ENCODE data around the gene PNLIPRP2. TPM values are rescaled to one million over a fixed set of nuclear protein-coding genes. Genes with fewer than 3 reads are reported as not detected.

The PNLIPRP2 gene
- total and polyA plus RNA-seq, 2 of the 4 experiments (the other 2 are of a cell fraction) = not detected

GRCh38 chr10:116588995-116589394 lies 31.8 kb upstream of the PNLIPRP2 start:
- no peak overlapping the region for H4K5ac ChIP-seq (ENCODE audit: low read depth, low read length)
- H2BK5ac ChIP-seq (ENCODE audit: low read depth, low read length, poor library complexity, severe bottlenecking) = no peak overlapping the region
- intact Hi-C loops (cut with micrococcal nuclease) (no loop called here), in situ Hi-C loops (cut with MboI; ENCODE audit: low sequenced_read_pairs) (no loop called here), dilution Hi-C loops (cut with HindIII; ENCODE audit: low sequenced_read_pairs, unreplicated experiment) (no loop called here)
- no peak overlapping the region for H3K18ac ChIP-seq (ENCODE audit: low read depth, low read length)
- H2BK15ac ChIP-seq (ENCODE audit: low read depth, low read length) = no peak overlapping the region
- no peak overlapping the region for H2AK5ac ChIP-seq (ENCODE audit: low read depth, low read length)
- no peak overlapping the region for H2AFZ ChIP-seq (replicated peaks; ENCODE audit: low read length, poor library complexity)
- WGBS, 2 experiments (ENCODE audit: extremely low coverage in 2 of 2, insufficient read length in 1 of 2) = no CpG with 5 or more reads among the region's 2 CpGs
- POLR2A ChIA-PET (ENCODE audit: unreplicated experiment) = no interaction called here
- DNase-seq (no peak), ATAC-seq (ENCODE audit: low read depth) (no peak)
- no peak overlapping the region for H2BK120ac ChIP-seq (ENCODE audit: low read depth, low read length)
- no peak overlapping the region for H3K4me3 ChIP-seq (ENCODE audit: insufficient read depth, low read depth, low read length)
- no peak overlapping the region for H3K56ac ChIP-seq (ENCODE audit: extremely low read depth, insufficient read depth, low read length)
- H4K20me1 ChIP-seq (ENCODE audit: insufficient read depth, low read length) = no peaks in the 10 kb centered on the region
- H3K4me2 ChIP-seq (ENCODE audit: low read depth, low read length) = no peak overlapping the region
- H3K79me1 ChIP-seq (ENCODE audit: low read depth in 1 of 2, low read length in 2 of 2) = no peaks in the 10 kb centered on the region
- no peak overlapping the region for H3K4ac ChIP-seq (ENCODE audit: low read depth, low read length)
- no peak overlapping the region for H2BK20ac ChIP-seq (ENCODE audit: low read depth, low read length)
- no peaks in the 10 kb centered on the region for H3K4me1 ChIP-seq (ENCODE audit: control insufficient read depth, insufficient read depth, low read length)
- H3K9ac ChIP-seq (ENCODE audit: low read depth, low read length) = no peak overlapping the region
- H3K9me1 ChIP-seq (ENCODE audit: insufficient read depth, low read length) = no peaks in the 10 kb centered on the region
- no peak for TF ChIP-seq USF2 (IDR thresholded peaks at IDR 0.05; ENCODE audit: low read depth, low read length)
- TF ChIP-seq RFX5 (IDR thresholded peaks at IDR 0.05; ENCODE audit: low read depth, low read length) = no peak
- no peak for TF ChIP-seq POLR2A (IDR thresholded peaks at IDR 0.05; ENCODE audit: low read depth, low read length)
- TF ChIP-seq MAZ (IDR thresholded peaks at IDR 0.05; ENCODE audit: borderline replicate concordance, low read depth, low read length) = no peak
- no peak for TF ChIP-seq CTCF (conservative IDR thresholded peaks at IDR 0.05; ENCODE audit: low read depth, low read length)
- no peak for TF ChIP-seq CEBPB (IDR thresholded peaks at IDR 0.05; ENCODE audit: low read depth, low read length)
- TF ChIP-seq SMC3 (IDR thresholded peaks at IDR 0.05; ENCODE audit: low read depth, low read length) = no peak
- TF ChIP-seq CHD1 (IDR thresholded peaks at IDR 0.05; ENCODE audit: low read depth, low read length) = no peak
- no peak for TF ChIP-seq MXI1 (IDR thresholded peaks at IDR 0.05; ENCODE audit: borderline replicate concordance, low read depth, low read length)
- TF ChIP-seq FOS (IDR thresholded peaks at IDR 0.05; ENCODE audit: low read depth, low read length) = no peak
- no peak for TF ChIP-seq MAFK (IDR thresholded peaks at IDR 0.05; ENCODE audit: low read depth, low read length)
- no peak for TF ChIP-seq RAD21 (IDR thresholded peaks at IDR 0.05; ENCODE audit: low read length)
- TF ChIP-seq BHLHE40 (IDR thresholded peaks at IDR 0.05; ENCODE audit: low read depth, low read length) = no peak
- no peaks in the 10 kb centered on the region for H3K27me3 ChIP-seq (ENCODE audit: control insufficient read depth, insufficient read depth, low read length)
- H4K91ac ChIP-seq (ENCODE audit: insufficient read depth, low read depth, low read length) = no peak overlapping the region
- no peak overlapping the region for H4K8ac ChIP-seq (ENCODE audit: low read depth in 2 of 2, low read length in 2 of 2)
- H3K9me3 ChIP-seq (ENCODE audit: control insufficient read depth, insufficient read depth, low read length) = no peaks in the 10 kb centered on the region
- BruUV-seq (replicated peaks) = no TSS peak
- no peak overlapping the region for H3K27ac ChIP-seq (ENCODE audit: insufficient read depth, low read length)
- no peak overlapping the region for H3K23ac ChIP-seq (ENCODE audit: low read depth, low read length)
- H2AK9ac ChIP-seq (replicated peaks; ENCODE audit: low read depth, low read length, poor library complexity) = no peak overlapping the region
- CTCF ChIA-PET = interaction anchor here (0.7 kb wide), 1 partner anchor 238 kb away, joined by 3 read pairs; no protein-coding TSS in a partner anchor
- no peak overlapping the region for H3K14ac ChIP-seq (replicated peaks; ENCODE audit: low read depth, low read length)
- no peaks in the 10 kb centered on the region for H3K36me3 ChIP-seq (ENCODE audit: control insufficient read depth, insufficient read depth, low read length)

Data from IMR-90 (cell line).